GM19043 (cell line): ENCODE measurements around the gene DBNL.

Experiments
- ATAC-seq: cut with Tn5 transposase; IDR thresholded peaks from one replicate; pipeline ENCODE4 v1.9.1; 2021; ENCODE audit warnings: low read depth; ENCODE audit not compliant: unreplicated experiment

Gene DBNL

GRCh38 chr7:44107116-44107960 is 62.8 kb downstream of the DBNL start:
- ATAC-seq, result no peak

DNA sequence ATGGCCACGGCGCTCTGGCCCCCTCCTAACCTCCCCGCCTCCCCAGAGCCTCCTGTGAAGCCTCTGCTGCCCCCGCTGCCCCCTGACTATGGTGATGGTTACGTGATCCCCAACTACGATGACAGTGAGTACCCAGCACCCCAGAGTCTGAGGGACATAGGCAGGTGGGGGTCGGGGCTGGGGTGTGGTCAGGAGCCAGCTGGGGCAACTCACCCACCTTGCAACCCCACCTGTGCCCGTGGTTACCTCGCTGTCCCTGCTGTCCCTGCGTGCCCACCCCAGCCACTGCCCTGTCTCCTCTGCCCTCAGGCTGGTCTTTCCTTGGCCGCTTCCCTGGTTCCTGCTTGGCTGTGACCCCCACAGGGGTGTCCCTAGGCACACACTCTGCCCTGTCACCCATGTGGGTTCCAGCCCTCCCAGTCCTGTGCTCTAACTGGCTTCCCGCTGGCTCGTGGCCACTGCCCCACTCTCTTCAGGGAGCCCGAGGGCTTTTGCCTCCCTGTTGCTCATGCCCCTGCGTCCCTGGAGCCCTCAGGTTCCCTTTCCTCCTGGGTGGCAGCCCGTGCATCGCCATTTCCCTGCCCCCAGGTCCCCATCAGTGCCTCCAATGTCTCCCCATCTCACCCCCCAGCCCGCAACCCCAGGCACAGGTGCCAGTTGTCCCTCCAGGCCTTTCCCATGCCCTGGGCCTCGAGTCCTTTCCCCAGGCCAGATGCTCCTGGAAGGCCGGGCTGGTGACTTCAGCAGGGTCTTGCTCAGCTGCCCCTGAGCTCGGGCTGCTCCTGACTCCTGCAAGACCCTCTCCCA is 63.7 kb downstream of the DBNL start:
- ATAC-seq, result no peak

DNA sequence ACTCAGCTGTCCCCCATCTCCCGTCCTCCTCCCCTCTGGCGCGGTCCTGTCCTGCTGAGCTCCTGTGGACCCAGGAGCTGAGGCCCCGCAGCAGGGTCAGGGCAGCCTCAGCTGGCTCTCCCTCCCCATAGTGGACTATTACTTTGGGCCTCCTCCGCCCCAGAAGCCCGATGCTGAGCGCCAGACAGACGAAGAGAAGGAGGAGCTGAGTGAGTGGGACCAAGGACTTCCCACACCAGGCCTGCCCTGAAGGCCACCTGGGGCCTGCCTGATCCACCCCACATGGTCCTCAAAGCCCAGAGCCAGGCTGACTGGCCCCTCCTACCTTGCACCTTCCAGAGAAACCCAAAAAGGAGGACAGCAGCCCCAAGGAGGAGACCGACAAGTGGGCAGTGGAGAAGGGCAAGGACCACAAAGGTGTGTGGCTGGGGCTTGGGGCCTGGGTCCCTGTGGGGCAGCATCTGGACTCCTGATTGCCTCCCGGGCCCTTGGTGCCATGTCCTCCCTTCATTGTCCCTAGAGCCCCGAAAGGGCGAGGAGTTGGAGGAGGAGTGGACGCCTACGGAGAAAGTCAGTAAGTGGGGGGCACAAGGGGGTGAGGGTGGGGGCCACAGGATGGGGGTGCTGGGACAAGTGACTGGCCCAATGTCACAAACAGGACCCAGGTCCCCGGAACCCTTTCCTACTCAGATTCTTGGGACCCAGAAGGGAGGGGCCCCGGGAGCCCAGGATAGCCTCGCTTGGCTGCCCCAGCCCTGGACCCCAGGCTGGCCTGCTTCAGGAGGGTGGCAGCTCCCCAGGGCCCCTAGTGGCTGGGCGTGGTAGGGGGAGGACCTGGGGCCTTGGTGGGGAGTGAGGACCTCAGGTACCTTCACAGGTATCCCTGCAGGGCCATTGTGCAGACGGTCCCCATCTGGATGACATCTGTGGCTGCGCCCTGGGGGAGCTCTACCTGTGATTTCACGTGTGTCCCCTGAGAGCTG is 64.6 kb downstream of the DBNL start:
- no peak for ATAC-seq

DNA sequence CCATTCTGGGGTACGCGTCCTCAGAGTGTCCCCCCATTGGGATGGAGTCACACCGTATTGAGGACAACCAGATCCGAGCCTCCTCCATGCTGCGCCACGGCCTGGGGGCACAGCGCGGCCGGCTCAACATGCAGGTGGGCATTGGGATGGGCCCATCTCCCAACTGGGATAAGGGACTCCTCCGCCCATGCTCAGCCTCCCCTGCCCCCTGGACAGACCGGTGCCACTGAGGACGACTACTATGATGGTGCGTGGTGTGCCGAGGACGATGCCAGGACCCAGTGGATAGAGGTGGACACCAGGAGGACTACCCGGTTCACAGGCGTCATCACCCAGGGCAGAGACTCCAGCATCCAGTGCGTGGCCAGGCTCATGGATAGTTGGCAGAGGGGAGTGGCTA is 65.5 kb downstream of the DBNL start:
- ATAC-seq, result no peak

DNA sequence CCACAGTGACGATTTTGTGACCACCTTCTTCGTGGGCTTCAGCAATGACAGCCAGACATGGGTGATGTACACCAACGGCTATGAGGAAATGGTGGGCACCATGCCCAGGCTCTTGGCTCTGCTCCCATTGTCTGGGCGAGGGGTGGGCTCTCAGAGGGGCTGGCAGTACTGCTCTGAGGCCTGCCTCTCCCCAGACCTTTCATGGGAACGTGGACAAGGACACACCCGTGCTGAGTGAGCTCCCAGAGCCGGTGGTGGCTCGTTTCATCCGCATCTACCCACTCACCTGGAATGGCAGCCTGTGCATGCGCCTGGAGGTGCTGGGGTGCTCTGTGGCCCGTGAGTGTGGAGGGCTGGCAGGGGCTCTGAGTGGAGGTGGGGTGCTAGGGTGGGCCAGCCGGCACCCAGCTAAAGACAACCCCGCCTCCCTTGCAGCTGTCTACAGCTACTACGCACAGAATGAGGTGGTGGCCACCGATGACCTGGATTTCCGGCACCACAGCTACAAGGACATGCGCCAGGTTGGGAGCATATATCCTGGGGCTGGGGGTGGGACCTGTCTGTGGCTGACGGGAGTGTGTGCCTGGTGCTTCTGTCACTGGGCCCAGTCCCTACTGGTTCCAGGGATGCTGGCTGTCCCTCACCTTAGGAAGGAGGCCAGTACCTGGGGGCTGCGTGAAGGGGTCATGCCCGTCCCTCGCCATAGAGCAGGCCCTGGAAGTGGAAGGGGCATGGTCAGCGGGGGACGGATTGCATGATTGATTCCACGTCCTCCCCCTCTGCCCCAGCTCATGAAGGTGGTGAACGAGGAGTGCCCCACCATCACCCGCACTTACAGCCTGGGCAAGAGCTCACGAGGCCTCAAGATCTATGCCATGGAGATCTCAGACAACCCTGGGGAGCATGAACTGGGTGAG is 66.5 kb downstream of the DBNL start:
- no peak for ATAC-seq
